Subcutaneous abdominal adipose tissue (tissue), 5 donors: ENCODE data around the gene NAP1L1.
"Not testable (repeated sequence)": the region's sequence is repeated elsewhere in the genome, so short reads cannot be mapped to it uniquely, and the experiment has no call there.

Experiments
- H3K27ac ChIP-seq: one replicate; pipeline ENCODE4 v1.7.0; 2013; ENCODE audit warnings: low read depth, mild to moderate bottlenecking, inconsistent platforms, low read length, moderate library complexity
- H3K27me3 ChIP-seq, 5 donors: one replicate each; pipeline ENCODE4 v1.7.0; 2013; ENCODE audit warnings: low read length in 5 of 5, inconsistent platforms in 1 of 5; ENCODE audit not compliant: control insufficient read depth in 5 of 5, insufficient read depth in 4 of 5
- H3K36me3 ChIP-seq, 5 donors: one replicate each; pipeline ENCODE4 v1.7.0; 2013; ENCODE audit warnings: low read length in 5 of 5; ENCODE audit not compliant: control insufficient read depth in 5 of 5, insufficient read depth in 5 of 5
- H3K4me1 ChIP-seq, 5 donors: one replicate each; pipeline ENCODE4 v1.7.0; 2013; ENCODE audit warnings: low read length in 5 of 5, mild to moderate bottlenecking in 3 of 5, moderate library complexity in 1 of 5; ENCODE audit not compliant: control insufficient read depth in 5 of 5, insufficient read depth in 5 of 5
- H3K4me3 ChIP-seq, 5 donors: one replicate each; pipeline ENCODE4 v1.7.0; 2013; ENCODE audit warnings: low read length in 5 of 5, low read depth in 1 of 5
- H3K9ac ChIP-seq, 5 donors: one replicate each; pipeline ENCODE4 v1.7.0; 2013; ENCODE audit warnings: low read length in 5 of 5, mild to moderate bottlenecking in 4 of 5, moderate library complexity in 3 of 5
- H3K9me3 ChIP-seq, 5 donors: one replicate each; pipeline ENCODE4 v1.7.0; 2013; ENCODE audit warnings: low read length in 5 of 5; ENCODE audit not compliant: control insufficient read depth in 5 of 5
- donor health status: healthy.
- donor health status: healthy.
- donor health status: healthy.
- donor health status: healthy.
- donor health status: healthy.

Gene NAP1L1

DNA sequence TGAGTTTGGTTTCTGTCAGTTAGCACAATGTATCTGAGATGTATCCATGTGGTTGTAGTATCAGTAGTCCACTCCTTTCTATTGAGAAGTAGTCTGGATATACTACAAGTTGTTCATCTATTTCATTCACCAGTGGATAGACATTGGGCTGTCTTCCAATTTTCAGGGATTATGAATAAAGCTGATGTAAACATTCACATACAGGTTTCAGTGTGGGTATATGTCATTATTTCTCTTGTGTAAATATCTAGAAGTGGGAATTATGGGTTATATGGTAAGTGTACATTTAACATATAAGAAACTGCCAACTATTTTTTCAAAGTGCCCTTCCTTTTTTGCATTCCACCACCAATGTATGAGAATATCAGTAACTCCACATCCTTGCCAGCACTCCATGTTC, 88.8 kb downstream of the NAP1L1 start:
- Histone ChIP-seq H3K27me3 (no peaks in the 10 kb centered on the region), H3K9ac (no peak overlapping the region), H3K4me1 (peaks cover 0 to 9% (median 3%) of the 10 kb centered on the region in 5 donors), H3K27ac (no peak overlapping the region), H3K4me3 (no peak overlapping the region), H3K9me3 (no peaks in the 10 kb centered on the region), H3K36me3 (no peaks in the 10 kb centered on the region)

- H3K9me3 ChIP-seq, result no peaks in the 10 kb centered on the region
- peaks cover 0 to 9% (median 3%) of the 10 kb centered on the region in 5 donors for H3K4me1 ChIP-seq
- H3K36me3 ChIP-seq, result no peaks in the 10 kb centered on the region
- H3K9ac ChIP-seq, result no peak overlapping the region
- H3K27me3 ChIP-seq, result no peaks in the 10 kb centered on the region
- H3K4me3 ChIP-seq, result no peak overlapping the region
- no peak overlapping the region for H3K27ac ChIP-seq
These were observed 90.3 kb downstream of the NAP1L1 start for GRCh38 chr12:75994069-75994740.

DNA sequence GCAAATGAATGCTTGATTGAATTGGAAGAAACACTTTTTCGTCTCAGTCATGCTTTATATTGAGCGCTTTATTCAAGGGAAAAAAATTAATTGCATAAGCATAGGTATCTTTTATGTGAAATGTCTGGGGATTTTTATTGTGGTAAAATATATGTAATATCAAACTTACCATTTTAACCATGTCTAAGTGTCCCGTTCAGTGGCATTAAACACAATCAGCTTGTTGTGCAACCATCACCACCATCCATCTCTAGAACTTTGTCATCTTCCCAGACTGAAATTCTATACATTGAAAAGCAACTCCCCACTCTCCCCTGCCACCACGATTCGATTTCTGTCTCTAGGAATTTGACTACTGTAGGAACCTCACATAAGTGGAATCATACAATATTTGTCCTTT, 92.7 kb downstream of the NAP1L1 start:
- Histone ChIP-seq H3K9ac (no peak overlapping the region), H3K9me3 (no peaks in the 10 kb centered on the region), H3K4me3 (no peak overlapping the region), H3K27me3 (no peaks in the 10 kb centered on the region), H3K36me3 (no peaks in the 10 kb centered on the region), H3K27ac (no peak overlapping the region), H3K4me1 (peaks cover 0 to 3% (median under 1%) of the 10 kb centered on the region in 5 donors)

DNA sequence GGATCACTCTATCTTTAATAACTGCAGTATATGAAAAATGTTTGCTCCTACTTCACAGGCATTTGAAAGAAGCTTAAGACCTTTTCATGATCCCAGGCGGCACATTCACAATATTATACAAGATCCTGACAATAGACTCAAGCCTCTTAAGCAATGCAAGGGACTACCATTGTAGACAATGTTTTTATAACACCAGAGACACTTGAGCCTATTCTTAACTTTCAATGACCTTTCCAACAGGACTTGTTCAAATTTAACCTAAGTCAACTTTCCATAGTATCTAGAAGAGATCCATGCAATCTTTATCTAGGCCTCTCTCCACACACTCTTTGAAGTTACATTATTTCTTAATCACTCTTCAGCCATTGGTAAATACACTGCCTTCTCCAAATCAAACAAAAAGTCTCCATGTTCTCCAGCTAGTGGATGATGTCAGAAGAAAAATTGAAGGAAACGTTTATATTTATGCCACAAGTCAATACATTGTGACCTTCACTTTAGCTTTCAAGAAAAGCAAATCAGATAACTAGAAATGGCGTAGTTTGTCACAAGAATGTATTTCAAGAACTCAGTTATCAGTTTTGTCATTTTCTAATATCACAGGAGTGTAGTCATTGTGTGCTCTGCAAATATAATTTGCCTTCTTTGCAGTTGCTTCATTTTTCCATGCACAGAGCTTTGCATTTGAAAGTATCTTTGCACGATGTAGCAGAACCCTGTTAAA, 94.1 kb downstream of the NAP1L1 start:
- Histone ChIP-seq H3K4me1 (no peaks in the 10 kb centered on the region), H3K36me3 (no peaks in the 10 kb centered on the region), H3K4me3 (no peak overlapping the region), H3K9me3 (no peaks in the 10 kb centered on the region), H3K27ac (no peak overlapping the region), H3K27me3 (no peaks in the 10 kb centered on the region), H3K9ac (no peak overlapping the region)

DNA sequence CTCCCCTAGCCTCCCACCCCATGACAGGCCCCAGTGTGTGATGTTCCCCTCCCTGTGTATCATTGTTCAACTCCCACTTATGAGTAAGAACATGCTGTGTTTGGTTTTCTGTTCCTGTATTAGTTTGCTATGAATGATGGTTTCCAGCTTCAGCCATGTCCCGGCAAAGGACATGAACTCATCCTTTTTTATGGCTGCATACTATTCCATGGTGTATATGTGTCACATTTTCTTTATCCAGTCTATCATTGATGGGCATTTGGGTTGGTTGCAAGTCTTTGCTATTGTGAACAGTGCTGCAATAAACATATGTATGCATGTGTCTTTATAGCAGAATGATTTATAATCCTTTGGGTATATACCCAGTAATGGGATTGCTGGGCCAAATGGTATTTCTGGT, 96.8 kb downstream of the NAP1L1 start:
- H3K4me1 ChIP-seq, H3K4me3 ChIP-seq, H3K27me3 ChIP-seq, H3K9me3 ChIP-seq, H3K36me3 ChIP-seq, H3K27ac ChIP-seq, H3K9ac ChIP-seq: not testable (repeated sequence)
